HL-60 (cell line): ENCODE measurements around the gene TRIO.

ENCODE experiments used
- CTCF ChIP-seq: IDR thresholded peaks from one replicate; pipeline ENCODE4 v1.5.1; 2011; ENCODE audit warnings: low read length, control low read depth, inconsistent platforms; ENCODE audit not compliant: insufficient read depth
- POLR2AphosphoS5 ChIP-seq: IDR thresholded peaks from 2 replicates; pipeline ENCODE4 v1.6.1; 2012; ENCODE audit warnings: low read depth

GRCh38 chr5:14158890-14159666 is 15.9 kb downstream of the TRIO start:
- TF ChIP-seq CTCF: no peak
- no peak for TF ChIP-seq POLR2AphosphoS5
